Smooth muscle cell (in vitro differentiated cells): Measurements from ENCODE around the gene VDR. TPM values are rescaled to one million over a fixed set of nuclear protein-coding genes. Genes with fewer than 3 reads are reported as not detected.

ENCODE experiments used
- DNase-seq: peaks from one replicate; lab custom pipeline; 2025; ENCODE audit not compliant: unreplicated experiment; lab: John Stamatoyannopoulos, UW
- H2AFZ ChIP-seq: fragments of 200-600 bp; sonication (generic); 2 replicates; pipeline ENCODE4 v1.6.0; 2016; ENCODE audit warnings: antibody characterized with exemption, low read depth, mild to moderate bottlenecking
- H3F3A ChIP-seq: fragments of 200-600 bp; sonication (generic); 2 replicates; pipeline ENCODE4 v1.6.0; 2017; ENCODE audit warnings: antibody characterized with exemption, low read depth
- H3K27ac ChIP-seq: fragments of 200-600 bp; sonication (generic); 2 replicates; pipeline ENCODE4 v1.5.1; 2016; ENCODE audit warnings: low read depth, mild to moderate bottlenecking
- H3K27me3 ChIP-seq: fragments of 200-600 bp; sonication (generic); 2 replicates; pipeline ENCODE4 v1.6.1; 2016; ENCODE audit warnings: low read depth, mild to moderate bottlenecking
- H3K36me3 ChIP-seq: fragments of 200-600 bp; sonication (generic); 2 replicates; pipeline ENCODE4 v1.5.1; 2016; ENCODE audit warnings: low read depth
- H3K4me1 ChIP-seq: fragments of 200-600 bp; sonication (generic); 2 replicates; pipeline ENCODE4 v1.5.1; 2016; ENCODE audit warnings: low read depth
- H3K4me2 ChIP-seq: fragments of 200-600 bp; sonication (generic); 2 replicates; pipeline ENCODE4 v1.6.0; 2016; ENCODE audit warnings: mild to moderate bottlenecking
- H3K4me3 ChIP-seq: fragments of 200-600 bp; sonication (generic); 2 replicates; pipeline ENCODE4 v1.5.1; 2016; ENCODE audit warnings: mild to moderate bottlenecking
- H3K79me2 ChIP-seq: fragments of 200-600 bp; sonication (generic); 2 replicates; pipeline ENCODE4 v1.6.0; 2016; ENCODE audit warnings: low read depth, mild to moderate bottlenecking
- H3K9ac ChIP-seq: fragments of 200-600 bp; sonication (generic); 2 replicates; pipeline ENCODE4 v1.6.0; 2016; ENCODE audit warnings: low read depth
- H3K9me3 ChIP-seq: fragments of 200-600 bp; sonication (generic); replicated peaks from 2 replicates; pipeline ENCODE4 v1.5.1; 2016; ENCODE audit warnings: low read depth
- H4K20me1 ChIP-seq: fragments of 200-600 bp; sonication (generic); 2 replicates; pipeline ENCODE4 v1.6.0; 2016; ENCODE audit warnings: low read depth
- WGBS: methylation state at CpG from one replicate; pipeline ENCODE4 v1.1.7; 2016; ENCODE audit warnings: low lambda C conversion rate; 5-methylcytosine and 5-hydroxymethylcytosine counted together
- polyA plus RNA-seq: library from polyadenylated mRNA; unstranded; fragments of >200 nt; fragmentation: Nextera tagmentation; extraction: Ambion mirVana; gene quantifications from 2 replicates; pipeline ENCODE4 v1.2.1, GENCODE V29; 2016
- total RNA-seq: library from RNA; depleted of rRNA; stranded (reverse); fragments of >200 nt; gene quantifications from 2 replicates; pipeline ENCODE4 v1.2.3, GENCODE V29; 2014
- TF ChIP-seq, protein P1 (sequence below): fragments of 200-600 bp; sonication (generic); IDR thresholded peaks from 2 replicates; pipeline ENCODE4 v1.5.1; 2017; ENCODE audit warnings: borderline replicate concordance, mild to moderate bottlenecking, antibody characterized with exemption; ENCODE audit not compliant: insufficient read depth, poor library complexity, severe bottlenecking

The VDR gene
- total RNA-seq (6.5 and 16.5 TPM in 2 replicates), polyA plus RNA-seq (6.4 and 8.0 TPM in 2 replicates)

DNA sequence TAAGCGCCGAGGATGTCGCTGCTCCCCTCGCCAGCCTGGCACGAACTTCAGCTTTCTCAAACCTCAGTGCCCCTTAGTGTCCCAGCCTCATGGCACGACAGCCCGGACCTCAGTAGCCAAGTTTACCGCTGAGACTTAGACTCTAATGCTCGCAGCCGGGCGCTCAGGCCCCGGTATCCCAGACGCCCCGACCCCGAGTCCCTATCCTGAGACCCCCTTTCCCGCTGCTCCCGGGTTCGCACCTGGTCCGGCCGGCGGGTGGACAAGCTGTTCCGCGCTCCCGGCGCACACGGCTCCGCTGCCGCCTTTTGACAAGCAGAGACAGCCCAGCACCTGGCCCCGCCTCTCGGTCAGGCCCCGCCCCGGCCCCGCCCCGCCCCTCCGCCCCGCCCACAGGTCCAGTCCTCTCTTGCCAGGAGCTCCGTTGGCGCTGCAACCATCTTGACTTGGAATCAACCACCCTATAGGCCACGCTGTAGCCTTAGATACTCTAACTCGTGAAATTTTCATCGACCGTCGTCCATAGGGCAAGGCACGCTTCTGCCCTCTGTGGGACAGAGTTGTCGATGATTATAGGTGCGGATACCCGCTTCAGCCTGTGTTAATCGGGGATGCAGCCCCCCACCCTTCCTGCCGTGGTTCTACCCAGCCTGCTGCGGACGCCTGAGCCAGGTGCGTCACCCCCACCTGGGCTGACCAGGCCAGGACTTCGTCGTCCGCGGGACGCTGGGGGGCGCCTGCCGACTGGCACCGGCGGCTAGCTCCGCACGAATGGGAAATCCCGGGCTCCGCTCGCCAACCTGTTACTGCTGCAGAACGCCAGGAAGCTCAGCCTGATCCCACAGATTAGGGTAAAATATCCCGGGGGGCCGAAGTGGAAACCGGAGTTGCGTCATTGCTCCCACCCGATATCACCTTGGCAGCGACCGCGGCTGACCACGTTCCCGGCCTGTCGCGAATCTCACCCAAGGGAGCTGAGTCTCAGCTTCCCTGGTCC lies at the start of gene VDR:
Gene VDR, minus strand, starts transcription at position 282 of the 997 bp plus-strand sequence. CDS start 25,881 bp downstream, outside the sequence.
- WGBS = 2% methylated on average over 77 of the region's 79 CpGs
- H3K4me2 ChIP-seq = peak within 1 kb of the TSS; percentile 94

DNA sequence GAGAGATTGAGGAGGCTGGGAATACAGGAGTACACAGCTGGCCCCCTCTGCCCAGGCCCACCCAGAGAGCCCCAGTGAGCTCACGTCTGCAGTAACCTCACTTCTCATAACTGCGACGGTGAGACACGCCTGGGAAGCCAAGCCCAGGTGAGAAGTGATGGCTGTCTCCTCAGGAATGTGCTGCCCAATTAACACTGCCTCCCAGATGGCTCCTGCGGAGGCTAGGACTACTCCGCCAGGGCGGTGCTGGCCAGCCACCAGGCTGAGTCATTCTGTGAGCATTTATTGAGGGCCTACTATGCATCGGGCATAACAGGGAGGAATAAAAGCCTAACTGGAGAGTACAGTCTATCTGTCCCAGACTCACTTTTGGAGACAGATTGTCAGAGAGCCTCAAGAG lies 49.3 kb upstream of the VDR start:
- TF ChIP-seq, protein P1, sequence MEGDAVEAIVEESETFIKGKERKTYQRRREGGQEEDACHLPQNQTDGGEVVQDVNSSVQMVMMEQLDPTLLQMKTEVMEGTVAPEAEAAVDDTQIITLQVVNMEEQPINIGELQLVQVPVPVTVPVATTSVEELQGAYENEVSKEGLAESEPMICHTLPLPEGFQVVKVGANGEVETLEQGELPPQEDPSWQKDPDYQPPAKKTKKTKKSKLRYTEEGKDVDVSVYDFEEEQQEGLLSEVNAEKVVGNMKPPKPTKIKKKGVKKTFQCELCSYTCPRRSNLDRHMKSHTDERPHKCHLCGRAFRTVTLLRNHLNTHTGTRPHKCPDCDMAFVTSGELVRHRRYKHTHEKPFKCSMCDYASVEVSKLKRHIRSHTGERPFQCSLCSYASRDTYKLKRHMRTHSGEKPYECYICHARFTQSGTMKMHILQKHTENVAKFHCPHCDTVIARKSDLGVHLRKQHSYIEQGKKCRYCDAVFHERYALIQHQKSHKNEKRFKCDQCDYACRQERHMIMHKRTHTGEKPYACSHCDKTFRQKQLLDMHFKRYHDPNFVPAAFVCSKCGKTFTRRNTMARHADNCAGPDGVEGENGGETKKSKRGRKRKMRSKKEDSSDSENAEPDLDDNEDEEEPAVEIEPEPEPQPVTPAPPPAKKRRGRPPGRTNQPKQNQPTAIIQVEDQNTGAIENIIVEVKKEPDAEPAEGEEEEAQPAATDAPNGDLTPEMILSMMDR = no peak
- Histone ChIP-seq H3K4me1 (no peaks in the 10 kb centered on the region), H3K36me3 (no peaks in the 10 kb centered on the region), H3K9me3 (no peaks in the 10 kb centered on the region), H2AFZ (no peak overlapping the region), H3K79me2 (no peaks in the 10 kb centered on the region), H3K4me3 (no peak overlapping the region), H3K27me3 (no peaks in the 10 kb centered on the region), H3K27ac (no peak overlapping the region), H3F3A (no peaks in the 10 kb centered on the region), H3K4me2 (no peak overlapping the region), H4K20me1 (no peaks in the 10 kb centered on the region), H3K9ac (no peak overlapping the region)
- DNase-seq = no peak
- WGBS = 34% methylated on average over 8 of the region's 8 CpGs

More for the DNA sequence above, at the start of gene VDR:
- TF ChIP-seq, protein P1 = peak; percentile 28
- peak within 1 kb of the TSS; percentile 54 for H3K9ac ChIP-seq
- H3K4me1 ChIP-seq = peaks cover 19% of the 10 kb centered on the region
- DNase-seq = peak; percentile 69
- H2AFZ ChIP-seq = peak within 1 kb of the TSS; percentile 93
- no peaks in the 10 kb centered on the region for H3K9me3 ChIP-seq
- peak within 1 kb of the TSS; percentile 71 for H3K4me3 ChIP-seq
- peaks cover 2% of the 10 kb centered on the region for H3K79me2 ChIP-seq
- no peaks in the 10 kb centered on the region for H3K36me3 ChIP-seq
- peak within 1 kb of the TSS; percentile 69 for H3K27ac ChIP-seq
- H3F3A ChIP-seq = peaks cover 12% of the 10 kb centered on the region
- peaks cover 35% of the 10 kb centered on the region for H3K27me3 ChIP-seq
- peaks cover 2% of the 10 kb centered on the region for H4K20me1 ChIP-seq

DNA sequence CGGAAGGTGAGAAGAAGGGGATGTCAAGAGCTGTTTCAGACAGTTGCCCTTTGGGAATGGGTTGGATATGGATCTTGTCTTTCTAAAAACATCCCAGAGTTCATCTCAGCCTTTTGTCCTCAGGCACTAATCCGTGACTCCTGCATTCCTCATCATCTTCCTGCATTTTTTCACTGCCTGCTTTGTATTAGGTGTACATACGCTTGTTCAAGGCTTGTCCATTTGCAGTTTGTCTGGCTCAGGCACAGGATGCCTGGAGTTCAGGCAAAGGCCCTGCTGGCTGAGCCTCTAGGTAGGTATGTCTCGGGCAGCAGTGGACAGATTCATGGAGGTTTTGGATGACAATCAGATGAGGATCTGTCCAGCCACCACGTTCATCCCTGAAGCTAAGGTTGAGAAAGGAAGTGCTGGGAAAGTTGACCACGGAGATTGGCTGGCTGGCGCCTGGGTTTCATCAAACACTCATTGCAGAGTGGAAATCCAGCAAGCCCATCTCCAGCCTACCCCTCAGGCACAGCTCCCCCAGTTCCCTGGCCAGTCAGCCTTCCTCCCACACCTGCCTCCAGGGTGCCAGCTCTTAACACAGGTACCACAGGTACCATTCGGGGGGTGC lies 46.2 kb upstream of the VDR start:
- no peak for DNase-seq
- H3F3A ChIP-seq = no peaks in the 10 kb centered on the region
- no peaks in the 10 kb centered on the region for H3K4me1 ChIP-seq
- H4K20me1 ChIP-seq = no peaks in the 10 kb centered on the region
- H3K27me3 ChIP-seq = no peaks in the 10 kb centered on the region
- H3K4me2 ChIP-seq = no peak overlapping the region
- TF ChIP-seq, protein P1 = no peak
- no peaks in the 10 kb centered on the region for H3K9me3 ChIP-seq
- no peaks in the 10 kb centered on the region for H3K36me3 ChIP-seq
- no peak overlapping the region for H3K9ac ChIP-seq
- no peak overlapping the region for H3K4me3 ChIP-seq
- no peaks in the 10 kb centered on the region for H3K79me2 ChIP-seq
- no peak overlapping the region for H2AFZ ChIP-seq
- H3K27ac ChIP-seq = no peak overlapping the region
- 66% methylated on average over 8 of the region's 8 CpGs for WGBS
